GM18508 (cell line): ENCODE data around the gene SEH1L.
"Not testable (repeated sequence)": the region's sequence is repeated elsewhere in the genome, so short reads cannot be mapped to it uniquely, and the experiment has no call there.

Source experiments
- ATAC-seq: cut with Tn5 transposase; IDR thresholded peaks from one replicate; pipeline ENCODE4 v1.9.1; 2021; ENCODE audit warnings: moderate number of reproducible peaks; ENCODE audit not compliant: insufficient read depth, unreplicated experiment

SEH1L gene, protein sequence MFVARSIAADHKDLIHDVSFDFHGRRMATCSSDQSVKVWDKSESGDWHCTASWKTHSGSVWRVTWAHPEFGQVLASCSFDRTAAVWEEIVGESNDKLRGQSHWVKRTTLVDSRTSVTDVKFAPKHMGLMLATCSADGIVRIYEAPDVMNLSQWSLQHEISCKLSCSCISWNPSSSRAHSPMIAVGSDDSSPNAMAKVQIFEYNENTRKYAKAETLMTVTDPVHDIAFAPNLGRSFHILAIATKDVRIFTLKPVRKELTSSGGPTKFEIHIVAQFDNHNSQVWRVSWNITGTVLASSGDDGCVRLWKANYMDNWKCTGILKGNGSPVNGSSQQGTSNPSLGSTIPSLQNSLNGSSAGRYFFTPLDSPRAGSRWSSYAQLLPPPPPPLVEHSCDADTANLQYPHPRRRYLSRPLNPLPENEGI

DNA sequence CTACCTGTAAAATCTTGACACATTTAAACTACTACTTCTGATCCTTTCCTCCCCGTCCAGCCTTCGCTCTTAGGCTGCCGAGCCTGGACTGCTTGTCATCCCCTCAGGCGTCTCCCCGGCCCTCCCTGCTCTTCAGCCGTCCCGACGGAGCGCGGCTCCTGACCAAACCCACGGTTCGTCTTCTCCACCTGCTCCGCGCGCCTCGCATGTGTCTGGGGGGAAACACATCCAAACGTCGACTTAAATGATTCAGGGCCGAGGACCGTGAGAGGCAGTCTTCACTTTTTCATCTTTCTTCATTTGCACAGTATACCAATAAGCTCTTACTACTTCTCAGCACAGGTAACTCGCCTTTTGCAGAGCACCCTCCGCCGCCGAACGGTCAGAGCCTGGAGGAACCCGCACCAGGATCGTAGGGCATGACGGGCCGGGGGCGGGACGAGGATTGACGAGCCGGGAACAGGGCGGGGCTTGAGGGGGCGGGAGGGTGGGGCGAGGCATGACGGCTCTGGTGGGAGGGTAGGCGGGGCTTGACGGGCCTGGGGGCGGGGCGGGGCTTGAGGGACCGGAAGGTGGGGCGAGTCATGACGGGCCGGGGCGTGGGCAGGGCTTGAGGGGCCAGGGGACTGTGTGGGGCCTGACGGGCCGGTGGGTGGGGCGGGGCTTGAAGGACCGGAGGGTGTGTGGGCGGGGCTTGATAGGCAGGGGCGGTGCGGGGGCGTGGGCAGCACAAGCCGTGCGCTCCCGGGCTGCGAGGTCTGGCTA, at the start of gene SEH1L:
Gene SEH1L, plus strand, starts transcription at position 727 of the 765 bp plus-strand sequence. CDS start 111 bp downstream, outside the sequence.
- peak; percentile 28 for ATAC-seq

DNA sequence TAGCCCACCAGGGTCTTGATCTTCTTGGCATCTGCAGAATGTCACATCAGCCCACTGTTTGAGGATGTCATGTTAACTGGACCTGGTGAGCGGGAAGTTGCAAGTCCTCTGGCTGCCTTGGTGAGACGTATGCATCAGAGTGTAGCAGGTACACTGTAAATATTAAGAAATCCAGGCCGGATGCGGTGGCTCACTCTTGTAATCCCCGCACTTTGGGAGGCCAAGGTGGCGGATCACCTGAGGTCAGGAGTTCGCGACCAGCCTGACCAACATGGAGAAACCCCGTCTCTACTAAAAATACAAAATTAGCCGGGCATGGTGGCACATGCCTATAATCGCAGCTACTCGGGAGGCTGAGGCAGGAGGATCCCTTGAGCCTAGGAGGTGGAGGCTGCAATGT, 46.6 kb upstream of the SEH1L start:
- ATAC-seq, result not testable (repeated sequence)

DNA sequence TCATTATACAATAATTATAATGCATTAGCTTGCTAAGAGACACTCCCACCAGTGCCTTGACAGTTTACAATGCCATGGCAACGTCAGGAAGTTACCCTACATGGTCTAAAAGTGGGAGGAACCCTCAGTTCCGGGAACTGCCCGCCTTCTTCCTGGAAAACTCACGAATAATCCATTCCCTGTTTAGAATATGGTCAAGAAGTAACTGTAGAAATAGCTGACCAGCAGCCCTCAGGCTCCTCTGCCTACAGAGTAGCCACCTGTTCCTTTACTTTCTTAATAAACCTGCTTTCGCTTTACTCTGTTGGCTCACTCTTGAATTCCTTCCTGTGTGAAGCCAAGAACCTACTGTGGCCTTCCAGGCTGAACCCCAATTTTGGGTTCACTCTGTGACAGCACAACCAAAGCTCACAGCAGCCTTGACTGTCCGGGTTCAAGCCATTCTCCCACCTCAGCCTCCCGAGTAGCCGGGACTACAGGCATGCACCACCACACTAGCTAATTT, 43.7 kb upstream of the SEH1L start:
- no peak for ATAC-seq

DNA sequence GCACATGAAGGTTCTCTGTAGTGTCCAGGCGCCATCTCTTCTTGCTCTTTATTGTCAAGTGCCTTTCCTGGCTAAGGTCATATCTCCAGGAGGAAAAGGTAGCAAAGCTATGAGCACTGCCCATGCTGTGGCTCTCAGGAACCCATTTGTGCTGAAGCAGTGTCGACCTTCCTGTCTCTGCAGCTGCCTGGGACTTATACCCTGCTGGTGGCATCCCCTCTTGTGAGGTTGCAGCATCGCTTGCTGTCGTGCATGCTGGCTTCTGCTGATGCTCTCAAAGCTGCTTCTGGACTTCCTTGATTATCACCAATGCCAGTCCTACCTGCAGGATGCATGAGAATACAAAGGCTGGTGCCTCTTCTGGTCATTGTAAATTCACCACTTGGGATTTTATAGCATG, 41.7 kb upstream of the SEH1L start:
- no peak for ATAC-seq

DNA sequence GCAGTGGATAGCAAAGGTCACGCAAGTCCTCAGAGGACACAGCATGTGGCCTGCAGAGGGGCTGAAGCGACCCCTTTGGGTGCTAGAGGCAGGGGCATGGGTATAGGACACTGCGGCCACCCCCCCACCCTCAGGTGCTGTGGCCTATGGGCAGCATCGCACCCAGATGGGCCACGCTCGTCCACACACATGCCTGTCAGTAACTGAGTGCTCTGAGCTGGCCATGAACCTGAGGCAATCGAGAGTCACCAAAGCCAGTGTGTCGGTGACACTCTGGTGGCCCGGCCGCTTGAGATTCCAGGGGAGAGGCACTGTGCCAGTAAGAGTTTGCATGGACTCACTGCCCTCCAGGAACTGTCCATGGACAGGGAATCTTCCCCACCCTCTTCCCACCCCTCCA, 41.0 kb upstream of the SEH1L start:
- ATAC-seq, result no peak

DNA sequence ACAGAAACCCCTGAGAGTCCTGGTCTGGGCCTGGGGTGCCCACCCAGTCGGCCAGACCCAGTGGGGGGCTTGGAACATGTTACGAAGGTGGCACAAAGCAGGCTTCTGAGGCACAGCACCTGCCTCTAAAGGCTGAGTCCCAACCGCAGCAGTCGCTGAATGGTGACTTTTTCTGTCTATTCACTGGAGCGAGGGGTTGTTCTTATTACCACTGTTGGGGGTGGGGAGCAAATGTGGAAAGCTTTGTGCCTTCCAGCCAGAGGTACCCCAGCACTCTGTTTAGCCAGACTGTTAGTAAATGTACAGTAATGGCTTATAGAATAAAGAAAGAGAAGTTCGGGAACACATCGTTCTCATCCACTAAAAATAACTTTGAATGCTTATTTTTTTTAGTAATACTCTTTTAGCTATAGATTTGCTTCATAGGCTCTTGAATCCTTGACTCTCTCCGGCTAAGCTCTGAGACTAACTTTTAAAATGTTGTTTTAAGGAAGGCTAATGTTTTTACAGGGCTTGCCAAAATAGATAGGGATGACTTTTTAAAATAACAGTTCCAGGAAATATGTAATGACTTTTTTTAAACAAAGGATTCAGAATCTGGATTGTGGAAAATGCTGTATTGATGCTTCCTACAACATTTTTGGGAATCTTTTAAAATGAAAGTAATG, 40.4 kb upstream of the SEH1L start:
- ATAC-seq, result no peak

DNA sequence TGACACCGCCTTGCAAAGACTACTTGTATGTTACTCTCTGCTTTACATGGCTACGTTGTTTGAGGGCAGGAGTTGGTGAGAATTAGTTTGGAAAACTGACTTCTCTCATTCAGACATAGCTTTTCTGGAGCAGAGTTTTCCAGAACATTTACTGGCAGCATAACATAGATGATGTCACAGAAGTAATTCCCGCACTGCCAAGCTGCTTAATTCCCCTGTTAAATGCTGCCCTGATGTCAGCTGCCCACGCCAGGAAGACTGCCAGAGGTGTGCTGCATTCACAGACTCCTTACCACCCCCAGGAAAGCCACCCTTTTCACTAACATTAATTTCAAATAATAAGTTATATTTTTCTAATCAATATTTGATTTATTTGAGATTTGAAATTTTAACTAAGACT, 39.1 kb upstream of the SEH1L start:
- ATAC-seq, result no peak

DNA sequence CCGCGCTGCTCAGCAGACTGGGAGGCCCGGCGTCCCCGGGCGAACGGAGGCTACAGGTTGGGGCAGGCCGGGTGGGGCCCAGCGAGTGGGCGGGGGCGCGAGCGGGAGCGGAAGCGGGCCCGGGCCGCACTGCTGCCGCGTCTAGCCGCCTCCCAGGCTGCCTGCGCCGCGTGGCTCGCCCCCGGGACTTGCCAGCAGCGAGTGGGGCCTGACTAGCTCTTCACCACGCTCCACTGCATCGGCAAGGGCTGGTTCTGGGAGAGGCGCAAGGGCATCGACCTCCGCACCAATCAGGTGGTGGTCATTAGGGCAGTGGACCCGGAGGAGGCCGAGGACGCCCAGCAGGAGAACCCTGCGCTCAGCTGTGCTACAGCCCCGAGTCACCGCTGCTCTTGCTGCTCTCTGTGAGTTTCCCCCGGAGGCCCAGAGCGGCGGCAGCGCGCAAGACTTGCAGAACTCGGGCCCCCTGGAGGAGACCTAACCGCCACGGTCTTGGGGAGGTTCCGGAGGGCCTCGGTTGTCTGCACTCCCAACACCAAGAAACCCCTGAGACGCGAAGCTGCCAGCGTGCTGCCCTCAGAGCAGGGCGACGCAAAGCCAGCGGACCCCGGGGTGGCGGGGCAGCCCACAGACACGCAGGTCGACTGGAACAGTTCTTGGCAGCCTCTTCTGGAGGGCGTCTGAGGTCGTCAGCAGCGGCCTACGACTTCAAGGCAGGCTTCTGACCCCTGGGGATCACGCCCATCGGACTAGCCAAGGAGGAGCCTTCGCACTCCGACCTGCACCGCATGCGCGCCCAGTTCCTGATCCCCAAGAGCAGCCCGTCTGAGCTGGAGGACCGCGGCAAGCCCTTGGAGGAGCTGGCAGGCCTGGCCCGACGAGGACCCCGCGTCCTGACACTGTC, 36.5 kb upstream of the SEH1L start:
- ATAC-seq, result no peak

DNA sequence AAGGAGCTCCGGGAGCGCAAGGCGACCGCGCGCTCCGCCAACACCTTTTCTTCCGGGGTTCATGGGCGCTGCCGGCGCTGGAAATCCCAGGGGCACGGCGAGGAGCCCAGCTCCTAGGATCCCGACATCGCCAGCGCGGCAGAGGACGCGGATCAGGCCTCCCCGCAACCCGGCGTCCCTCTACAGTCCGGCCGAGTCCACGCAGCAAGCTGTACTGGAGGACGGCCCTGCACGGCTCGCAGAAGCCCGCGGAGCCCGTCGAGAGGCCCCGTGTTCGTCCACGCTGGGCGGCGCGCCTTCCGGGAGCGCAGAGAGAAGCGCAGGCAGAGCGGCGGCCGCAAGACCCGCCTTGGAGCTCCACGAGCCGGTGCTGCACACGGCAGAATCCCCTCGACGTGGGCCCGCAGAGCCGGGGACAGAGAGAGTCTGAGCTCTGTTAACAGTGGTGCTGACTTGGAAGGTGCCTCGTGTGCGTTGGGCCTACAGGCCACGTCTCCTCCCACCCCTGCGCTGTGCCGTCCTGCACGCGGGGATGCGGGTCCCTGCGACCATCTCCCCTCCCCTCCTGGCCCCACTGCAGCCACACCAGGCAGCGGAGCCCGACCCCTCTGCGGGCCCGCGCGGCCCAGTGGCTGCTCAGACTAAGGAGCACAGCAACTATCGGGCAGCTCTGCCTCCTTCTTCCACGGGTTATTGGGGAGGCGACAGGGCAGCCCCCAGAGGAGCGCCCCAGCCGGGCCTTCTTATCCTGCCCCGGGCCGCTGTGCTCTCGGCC, 35.7 kb upstream of the SEH1L start:
- no peak for ATAC-seq

DNA sequence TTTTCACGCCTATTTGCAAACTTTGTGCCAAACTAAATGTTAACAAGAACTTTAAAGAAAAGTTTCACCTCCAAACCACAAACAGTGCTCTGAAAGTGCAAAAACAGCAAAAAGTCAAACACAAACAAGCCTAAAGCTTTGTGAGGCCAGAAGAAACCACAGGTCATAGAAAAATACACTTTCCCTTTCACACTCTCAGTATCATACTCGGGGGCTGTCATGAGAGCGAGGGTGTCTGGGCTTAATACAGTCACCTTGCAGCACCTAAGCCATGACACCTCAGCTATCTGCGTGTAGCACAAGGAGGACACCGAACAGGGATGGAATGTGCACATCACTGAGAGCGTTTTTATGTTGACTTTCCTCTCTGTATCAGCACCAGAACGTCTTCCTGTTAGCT, 26.6 kb upstream of the SEH1L start:
- no peak for ATAC-seq

DNA sequence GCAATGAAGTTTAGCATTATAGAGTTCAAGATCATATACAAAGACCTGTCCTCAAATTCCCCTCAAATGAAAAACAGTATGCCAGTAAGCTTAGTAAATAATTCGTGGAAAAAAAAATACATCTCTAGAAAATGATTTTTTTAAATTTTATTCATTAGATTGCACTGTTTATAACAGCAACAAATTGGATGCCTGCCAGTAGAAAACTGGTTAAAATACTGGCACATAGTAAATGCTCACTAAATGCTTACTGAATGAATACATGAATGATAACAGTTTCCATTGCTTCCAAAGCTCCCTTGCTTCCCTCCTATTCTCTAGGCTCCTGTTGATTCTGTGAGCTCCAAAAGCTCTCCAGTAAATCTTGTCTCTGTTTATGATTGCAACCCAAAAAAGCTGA, 25.5 kb upstream of the SEH1L start:
- no peak for ATAC-seq

DNA sequence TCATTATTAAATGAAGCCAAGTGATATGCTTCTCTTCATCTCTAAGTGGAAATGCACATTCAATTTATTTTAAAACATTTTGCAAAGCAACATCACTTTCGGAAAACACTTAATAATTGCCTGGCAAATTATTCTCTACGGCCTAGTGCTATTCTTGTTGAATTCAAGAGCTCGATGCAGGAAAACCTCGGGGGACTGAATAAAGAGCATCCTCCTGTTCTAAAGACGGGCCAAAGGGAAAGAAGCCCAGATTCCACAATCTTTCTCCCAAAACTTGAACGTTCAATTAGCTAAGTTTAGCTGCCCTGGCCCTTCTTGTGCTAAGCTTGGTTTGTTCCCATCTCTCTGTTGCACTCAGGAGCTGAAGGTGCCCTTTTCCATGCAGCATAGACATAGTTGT, 23.2 kb upstream of the SEH1L start:
- ATAC-seq, result no peak

DNA sequence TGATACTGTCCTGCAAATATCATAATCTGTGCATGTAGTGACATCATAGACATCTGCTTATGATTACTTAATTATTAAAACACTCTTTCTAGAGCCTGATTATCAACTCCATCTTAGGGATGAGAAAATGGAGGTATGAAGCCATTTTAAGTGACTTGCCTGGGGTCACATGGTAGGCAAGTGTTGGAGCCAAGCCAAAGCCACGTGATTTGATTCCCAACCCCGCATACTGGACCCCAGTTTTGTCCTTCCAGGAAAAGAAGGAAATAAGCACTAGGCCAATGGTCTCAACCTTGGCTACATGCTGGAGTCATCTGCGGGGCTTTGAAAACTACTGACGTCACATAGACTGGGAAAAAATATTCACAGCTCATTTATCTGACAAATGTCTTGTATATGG, 19.6 kb upstream of the SEH1L start:
- ATAC-seq, result no peak

DNA sequence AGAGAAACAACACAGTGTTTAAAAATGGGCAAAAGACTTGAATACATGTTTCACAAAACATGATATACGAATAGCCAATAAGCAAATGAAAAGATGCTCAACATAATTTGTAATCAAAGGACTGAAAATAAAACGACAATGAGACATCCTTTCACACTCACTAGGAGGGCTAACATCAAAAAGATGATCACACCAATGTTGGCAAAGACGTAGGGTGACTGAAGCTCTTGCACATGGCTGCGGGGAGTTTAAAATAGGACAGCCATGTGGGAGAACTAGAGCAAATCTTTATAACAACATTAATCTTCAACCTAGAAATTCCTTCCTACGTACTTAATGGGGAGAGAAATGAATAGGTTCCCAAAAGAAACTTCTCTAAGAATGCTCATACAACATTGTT, 19.2 kb upstream of the SEH1L start:
- no peak for ATAC-seq

DNA sequence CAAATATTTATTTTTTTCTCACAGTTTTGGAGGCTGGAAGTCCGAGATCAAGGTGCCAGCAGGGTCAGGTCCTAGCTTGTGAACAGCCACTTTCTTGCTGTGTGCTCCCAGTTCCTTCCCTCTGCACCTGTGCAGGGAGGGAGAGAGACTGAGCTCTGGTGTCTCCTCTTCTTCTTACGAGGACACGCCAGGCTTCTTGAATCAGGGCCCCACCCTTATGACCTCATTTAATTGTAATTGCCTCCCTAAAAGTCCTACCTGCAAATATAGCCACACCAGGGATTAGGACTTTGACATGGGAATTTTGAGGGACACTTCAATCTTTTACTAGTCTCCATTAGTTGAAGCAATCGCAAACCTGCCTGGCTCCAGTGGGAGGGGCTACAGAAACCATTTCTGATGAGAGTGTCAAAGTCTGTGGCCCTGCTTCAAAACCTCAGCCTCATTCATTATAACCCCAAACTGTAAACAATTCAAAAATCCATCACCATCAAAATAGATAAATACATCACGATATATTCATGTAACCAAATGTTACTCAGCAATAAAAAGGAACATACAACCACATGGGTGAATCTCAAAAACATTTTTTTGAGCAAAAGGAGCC, 18.2 kb upstream of the SEH1L start:
- ATAC-seq, result no peak

DNA sequence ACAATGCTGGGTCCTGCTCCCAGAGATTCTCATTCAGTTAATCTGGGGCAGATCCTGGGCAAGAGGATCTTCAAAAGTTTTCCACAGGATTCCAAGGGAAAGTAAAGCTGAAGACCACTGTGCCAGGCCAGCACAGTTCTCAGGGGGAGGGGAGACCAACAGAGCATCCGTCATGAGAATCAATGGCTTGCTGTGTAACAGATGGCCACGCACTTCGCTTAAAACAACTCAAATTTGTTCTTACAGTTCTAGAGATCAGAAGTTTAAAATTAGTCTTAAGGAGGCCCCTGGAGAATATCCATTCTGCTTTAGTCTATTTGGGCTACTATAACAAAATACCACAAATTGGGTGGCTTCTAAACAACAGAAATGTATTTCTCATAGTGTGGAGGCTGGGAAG, 17.4 kb upstream of the SEH1L start:
- no peak for ATAC-seq

DNA sequence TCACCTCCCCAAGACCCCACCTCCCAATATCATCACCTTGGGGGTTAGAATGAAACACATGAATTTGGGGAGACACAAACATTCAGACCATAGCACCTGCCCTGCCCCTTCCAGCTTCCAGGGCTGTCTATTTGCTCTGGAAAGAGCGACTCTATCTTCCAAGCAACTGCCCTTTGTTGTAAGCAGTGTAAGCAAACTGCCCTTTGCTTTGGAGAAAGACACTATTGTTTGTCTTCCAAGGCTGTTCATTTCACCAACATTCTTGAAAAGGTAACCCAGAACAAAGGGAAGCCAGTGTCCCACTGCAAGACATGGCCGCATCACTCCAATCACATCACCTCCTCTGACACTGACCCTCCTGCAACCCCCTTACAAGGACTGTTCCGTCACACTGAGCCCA, 16.9 kb upstream of the SEH1L start:
- no peak for ATAC-seq

DNA sequence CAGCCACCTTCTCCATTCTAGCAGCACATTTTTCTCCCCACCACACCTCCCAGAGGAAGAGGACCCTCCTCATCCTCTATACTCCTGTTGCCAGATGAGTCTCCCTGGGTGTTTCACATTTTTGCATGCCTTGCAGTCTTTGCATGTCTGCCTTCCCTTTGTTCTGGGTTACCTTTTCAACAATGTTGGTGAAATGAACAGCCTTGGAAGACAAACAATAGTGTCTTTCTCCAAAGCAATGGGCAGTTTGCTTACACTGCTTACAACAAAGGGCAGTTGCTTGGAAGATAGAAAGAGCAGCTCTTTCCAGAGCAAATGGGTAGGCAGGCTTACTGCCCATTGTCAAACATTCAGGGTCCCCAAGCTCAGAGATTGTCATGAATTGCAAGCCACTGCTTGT, 14.5 kb upstream of the SEH1L start:
- no peak for ATAC-seq
